Keratinocyte (primary cell): ENCODE measurements around the gene WDR70. TPM values are rescaled to one million over a fixed set of nuclear protein-coding genes. Genes with fewer than 3 reads are reported as not detected.

Experiments
- DNase-seq: peaks from one replicate; pipeline ENCODE4 v3.0.0-alpha.2; 2011; ENCODE audit warnings: low read depth, missing footprints, low spot score
- FAIRE-seq: peaks from 2 replicates; lab custom pipeline; 2011; peaks lifted over from hg19 to GRCh38; lab: Jason Lieb, UNC
- H2AFZ ChIP-seq: 2 replicates; pipeline ENCODE4 v1.6.0; 2012; ENCODE audit warnings: low read length, control low read depth, inconsistent platforms; ENCODE audit not compliant: control insufficient read depth
- H3K27ac ChIP-seq: 2 replicates; pipeline ENCODE4 v1.5.1; 2011; ENCODE audit warnings: low read length; ENCODE audit not compliant: control insufficient read depth, insufficient read depth
- H3K27me3 ChIP-seq: 3 replicates; pipeline ENCODE4 v1.6.0; 2011; ENCODE audit warnings: low read length; ENCODE audit not compliant: control insufficient read depth, insufficient read depth; ENCODE audit errors: extremely low read depth
- H3K36me3 ChIP-seq, 2 experiments: 2 replicates in 1 of 2; 3 replicates in 1 of 2; pipeline ENCODE4 v1.5.1; 2011; ENCODE audit warnings: low read length in 2 of 2, mild to moderate bottlenecking in 1 of 2; ENCODE audit not compliant: control insufficient read depth in 2 of 2, insufficient read depth in 2 of 2; ENCODE audit errors: extremely low read depth in 1 of 2
- H3K4me1 ChIP-seq: 3 replicates; pipeline ENCODE4 v1.5.1; 2011; ENCODE audit warnings: low read length; ENCODE audit not compliant: control insufficient read depth, insufficient read depth; ENCODE audit errors: extremely low read depth
- H3K4me2 ChIP-seq: 3 replicates; pipeline ENCODE4 v1.6.0; 2011; ENCODE audit warnings: low read depth, low read length; ENCODE audit not compliant: control insufficient read depth, insufficient read depth; ENCODE audit errors: extremely low read depth
- H3K4me3 ChIP-seq, 3 experiments: fragments of 200-600 bp in 1 of 3; sonication (generic) in 1 of 3; 2 replicates in 2 of 3; 3 replicates in 1 of 3; pipeline ENCODE4 v1.5.1; 2011 to 2016; ENCODE audit warnings: low read length in 3 of 3, mild to moderate bottlenecking in 3 of 3, control low read depth in 2 of 3, inconsistent platforms in 1 of 3, low read depth in 1 of 3, mixed read lengths in 1 of 3, mixed run types in 1 of 3, moderate library complexity in 1 of 3; ENCODE audit not compliant: control insufficient read depth in 2 of 3, insufficient read depth in 2 of 3; ENCODE audit errors: extremely low read depth in 1 of 3
- H3K79me2 ChIP-seq: 2 replicates; pipeline ENCODE4 v1.6.0; 2012; ENCODE audit warnings: low read length; ENCODE audit not compliant: control insufficient read depth, insufficient read depth
- H3K9ac ChIP-seq: 3 replicates; pipeline ENCODE4 v1.6.0; 2011; ENCODE audit warnings: low read length; ENCODE audit not compliant: control insufficient read depth, insufficient read depth; ENCODE audit errors: extremely low read depth
- H3K9me1 ChIP-seq: 3 replicates; pipeline ENCODE4 v1.6.0; 2011; ENCODE audit warnings: low read length; ENCODE audit not compliant: control insufficient read depth, insufficient read depth; ENCODE audit errors: extremely low read depth
- H3K9me3 ChIP-seq: 2 replicates; pipeline ENCODE4 v1.5.1; 2012; ENCODE audit warnings: low read depth, low read length; ENCODE audit not compliant: control insufficient read depth
- H4K20me1 ChIP-seq: 3 replicates; pipeline ENCODE4 v1.6.0; 2011; ENCODE audit warnings: low read length; ENCODE audit not compliant: control insufficient read depth, insufficient read depth; ENCODE audit errors: extremely low read depth
- EZH2 ChIP-seq: IDR thresholded peaks from one replicate; pipeline ENCODE4 v1.6.1; 2012; ENCODE audit warnings: inconsistent platforms, mild to moderate bottlenecking, low read length, moderate library complexity
- dilution Hi-C: fragments of 300-500 bp; cut with MboI; formaldehyde crosslinking; loops from one replicate; pipeline ENCODE4 v1.7.0; 2020; ENCODE audit warnings: low sequenced_read_pairs; ENCODE audit not compliant: extremely low pct_ligation_motif_present
- polyA plus RNA-seq, 5 experiments: library from polyadenylated mRNA; depleted of rRNA in 3 of 5; stranded (reverse) in 3 of 5; stranded (forward) in 1 of 5; unstranded in 1 of 5; fragments of >200 nt; gene quantifications; 1 replicate in 1 of 5; 2 replicates in 3 of 5; 3 replicates in 1 of 5; pipeline versions ENCODE4 v1.2.1 to v1.2.3, GENCODE V29; 2011 to 2012; ENCODE audit warnings: missing spikeins in 2 of 5, low read depth in 1 of 5, low replicate concordance in 1 of 5
- TF ChIP-seq, protein P1 (sequence below), 3 experiments: IDR thresholded peaks in 1 of 3; conservative IDR thresholded peaks in 1 of 3; optimal IDR thresholded peaks in 1 of 3; 2 replicates in 2 of 3; 3 replicates in 1 of 3; pipeline versions ENCODE3 to v1.5.1; 2011; ENCODE audit warnings: low read length in 3 of 3, mild to moderate bottlenecking in 3 of 3, moderate library complexity in 2 of 3, control low read depth in 1 of 3, inconsistent platforms in 1 of 3; ENCODE audit not compliant: insufficient read depth in 2 of 3; ENCODE audit errors: extremely low read depth in 1 of 3

Gene WDR70
- polyA plus RNA-seq, 1 donor (not counting 4 experiments of a cell fraction or from before 2014, with no cell fraction given): 25.1 TPM

DNA sequence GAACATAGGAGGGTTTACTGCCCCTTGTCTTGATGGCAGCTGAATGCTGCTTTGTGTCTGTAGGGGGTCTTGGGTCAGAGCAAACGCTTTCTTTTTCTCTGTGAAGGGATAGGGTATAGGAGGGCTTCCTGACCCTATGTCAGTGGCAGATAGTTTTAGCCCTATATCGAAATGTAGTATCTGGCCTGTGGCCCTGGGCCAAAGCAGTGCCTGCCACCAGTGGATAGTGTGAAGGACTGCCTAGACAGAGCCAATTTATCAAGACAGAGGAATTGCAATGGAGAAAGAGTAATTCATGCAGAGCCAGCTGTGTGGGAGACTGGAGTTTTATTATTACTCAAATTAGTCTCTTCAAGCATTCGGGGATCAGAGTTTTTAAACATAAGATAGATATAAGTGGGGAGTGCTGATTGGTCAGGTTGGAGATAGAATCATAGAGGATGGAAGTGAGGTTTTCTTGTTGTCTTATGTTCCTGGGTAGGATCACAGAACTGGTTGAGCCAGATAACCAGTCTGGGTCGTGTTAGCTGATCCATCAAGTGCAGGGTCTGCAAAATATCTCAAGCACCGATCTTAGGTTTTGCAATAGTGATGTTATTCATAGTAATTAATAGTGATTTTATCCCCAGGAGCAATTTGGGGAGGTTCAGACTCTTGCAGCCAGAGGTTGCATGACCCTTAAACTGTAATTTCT lies 282.3 kb downstream of the WDR70 start:
- Histone ChIP-seq H3K4me2 (no peak overlapping the region), H3K79me2 (no peaks in the 10 kb centered on the region), H3K27me3 (no peaks in the 10 kb centered on the region), H3K4me3 (no peak overlapping the region), H3K9ac (no peak overlapping the region), H3K36me3 (no peaks in the 10 kb centered on the region), H3K4me1 (peaks cover 7% of the 10 kb centered on the region), H2AFZ (no peak overlapping the region), H4K20me1 (no peaks in the 10 kb centered on the region), H3K9me1 (no peaks in the 10 kb centered on the region), H3K9me3 (no peaks in the 10 kb centered on the region), H3K27ac (no peak overlapping the region)
- no peak for DNase-seq
- TF ChIP-seq, protein P1, sequence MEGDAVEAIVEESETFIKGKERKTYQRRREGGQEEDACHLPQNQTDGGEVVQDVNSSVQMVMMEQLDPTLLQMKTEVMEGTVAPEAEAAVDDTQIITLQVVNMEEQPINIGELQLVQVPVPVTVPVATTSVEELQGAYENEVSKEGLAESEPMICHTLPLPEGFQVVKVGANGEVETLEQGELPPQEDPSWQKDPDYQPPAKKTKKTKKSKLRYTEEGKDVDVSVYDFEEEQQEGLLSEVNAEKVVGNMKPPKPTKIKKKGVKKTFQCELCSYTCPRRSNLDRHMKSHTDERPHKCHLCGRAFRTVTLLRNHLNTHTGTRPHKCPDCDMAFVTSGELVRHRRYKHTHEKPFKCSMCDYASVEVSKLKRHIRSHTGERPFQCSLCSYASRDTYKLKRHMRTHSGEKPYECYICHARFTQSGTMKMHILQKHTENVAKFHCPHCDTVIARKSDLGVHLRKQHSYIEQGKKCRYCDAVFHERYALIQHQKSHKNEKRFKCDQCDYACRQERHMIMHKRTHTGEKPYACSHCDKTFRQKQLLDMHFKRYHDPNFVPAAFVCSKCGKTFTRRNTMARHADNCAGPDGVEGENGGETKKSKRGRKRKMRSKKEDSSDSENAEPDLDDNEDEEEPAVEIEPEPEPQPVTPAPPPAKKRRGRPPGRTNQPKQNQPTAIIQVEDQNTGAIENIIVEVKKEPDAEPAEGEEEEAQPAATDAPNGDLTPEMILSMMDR (optimal IDR thresholded peaks at IDR 0.05 in 1 of 3, IDR thresholded peaks at IDR 0.05 in 1 of 3, conservative IDR thresholded peaks at IDR 0.05 in 1 of 3; ENCODE audit: extremely low read depth in 1 of 3, insufficient read depth in 2 of 3, low read length in 3 of 3): no peak
- no peak for TF ChIP-seq EZH2
- no peak for FAIRE-seq
- dilution Hi-C loops: no loop called here

DNA sequence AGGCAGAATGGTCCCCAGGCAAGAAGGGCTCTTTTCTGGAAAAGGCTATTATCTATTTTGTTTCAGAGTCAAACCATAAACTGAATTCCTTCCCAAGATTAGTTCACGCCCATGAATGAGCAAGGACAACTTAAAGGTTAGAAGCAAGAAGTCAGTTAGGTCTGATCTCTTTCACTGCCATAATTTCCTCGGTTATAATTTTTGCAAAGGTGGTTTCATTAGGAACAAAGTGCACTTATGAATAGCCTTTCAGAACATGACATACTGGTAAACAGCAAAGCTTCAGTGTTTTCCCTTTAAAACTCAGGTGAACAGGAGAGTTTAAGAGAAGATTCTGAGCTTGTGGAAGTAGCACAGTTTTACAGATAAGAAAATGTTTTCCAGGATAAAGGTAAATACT lies 282.8 kb downstream of the WDR70 start:
- peaks cover 7% of the 10 kb centered on the region for H3K4me1 ChIP-seq
- H3K4me2 ChIP-seq: no peak overlapping the region
- no peaks in the 10 kb centered on the region for H3K9me3 ChIP-seq
- FAIRE-seq (no peak), DNase-seq (no peak)
- no peak overlapping the region for H3K4me3 ChIP-seq
- no peaks in the 10 kb centered on the region for H3K36me3 ChIP-seq
- H3K27ac ChIP-seq: no peak overlapping the region
- TF ChIP-seq, protein P1 (optimal IDR thresholded peaks at IDR 0.05 in 1 of 3, IDR thresholded peaks at IDR 0.05 in 1 of 3, conservative IDR thresholded peaks at IDR 0.05 in 1 of 3; ENCODE audit: extremely low read depth in 1 of 3, insufficient read depth in 2 of 3, low read length in 3 of 3): no peak
- no peak for TF ChIP-seq EZH2
- no peaks in the 10 kb centered on the region for H3K27me3 ChIP-seq
- H3K9me1 ChIP-seq: no peaks in the 10 kb centered on the region
- dilution Hi-C loops: no loop called here
- no peak overlapping the region for H3K9ac ChIP-seq
- no peak overlapping the region for H2AFZ ChIP-seq
- no peaks in the 10 kb centered on the region for H3K79me2 ChIP-seq
- no peaks in the 10 kb centered on the region for H4K20me1 ChIP-seq
